NCI-H2196 treated with DMSO at 0.1 percent for 48 hours (cell line): Measurements from ENCODE around the gene OVAAL.
"Not testable (repeated sequence)": the region's sequence is repeated elsewhere in the genome, so short reads cannot be mapped to it uniquely, and the experiment has no call there.

Source experiments
- DNase-seq: peaks from one replicate; lab custom pipeline; 2025; ENCODE audit not compliant: unreplicated experiment; lab: John Stamatoyannopoulos, UW

Gene OVAAL

DNA sequence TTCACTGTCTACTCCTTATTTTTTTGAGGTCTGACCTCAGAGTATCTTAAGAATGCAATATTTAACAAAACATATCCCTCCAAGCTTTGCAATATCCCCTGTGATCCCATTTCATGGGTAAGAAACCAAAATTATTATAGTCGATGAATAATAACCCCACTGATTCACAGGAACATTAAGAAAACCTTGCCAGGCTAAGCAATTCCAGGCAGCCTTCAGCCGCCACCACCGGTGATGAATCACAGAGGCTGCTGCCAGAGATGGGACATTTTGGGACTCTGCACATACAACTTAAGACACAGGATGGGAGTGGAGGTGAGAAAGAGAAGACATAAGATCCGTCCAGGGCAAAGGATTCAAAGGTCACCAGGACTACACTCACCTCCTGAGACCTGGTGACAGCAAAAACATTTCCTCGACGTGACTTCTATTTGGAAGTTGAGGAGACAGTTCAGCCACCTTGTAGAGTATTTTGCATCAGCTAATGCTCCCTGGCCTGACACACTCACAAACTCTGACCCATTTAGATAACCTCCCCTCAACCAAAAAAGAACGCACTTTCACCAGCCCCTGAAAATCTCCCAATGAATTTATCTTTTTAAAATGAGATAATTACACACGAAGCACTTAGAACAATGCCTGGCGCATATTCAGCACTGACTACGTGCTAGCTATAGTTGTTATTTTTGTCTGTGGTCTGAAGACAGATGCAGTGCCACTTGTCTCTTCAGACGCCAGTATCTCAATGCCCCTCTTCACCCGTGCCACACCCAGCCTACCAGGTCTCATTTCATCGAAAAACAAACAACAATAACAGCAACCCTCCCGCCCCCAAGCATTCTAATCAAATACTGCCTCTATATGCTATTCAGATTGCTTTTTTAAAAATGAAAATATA, 17.8 kb upstream of the OVAAL start:
- DNase-seq, result no peak

- no peak for DNase-seq
Measured at GRCh38 chr1:180542113-180542837, 16.5 kb upstream of the OVAAL start.

DNA sequence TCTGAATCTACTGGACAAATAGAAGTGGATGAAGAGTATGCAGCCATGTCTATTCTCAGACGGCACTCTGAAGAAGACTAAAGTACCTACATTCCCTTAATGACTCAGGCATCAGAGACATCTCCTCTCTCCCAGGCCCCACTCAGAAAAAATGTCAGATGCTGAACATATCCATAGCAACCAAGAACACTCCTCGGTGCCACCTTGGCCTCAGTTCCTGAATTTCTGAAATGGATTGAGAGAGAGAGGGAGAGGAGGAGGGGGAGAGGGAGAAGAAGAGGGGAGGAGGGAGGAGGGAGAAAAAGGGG, 16.0 kb upstream of the OVAAL start:
- no peak for DNase-seq

DNA sequence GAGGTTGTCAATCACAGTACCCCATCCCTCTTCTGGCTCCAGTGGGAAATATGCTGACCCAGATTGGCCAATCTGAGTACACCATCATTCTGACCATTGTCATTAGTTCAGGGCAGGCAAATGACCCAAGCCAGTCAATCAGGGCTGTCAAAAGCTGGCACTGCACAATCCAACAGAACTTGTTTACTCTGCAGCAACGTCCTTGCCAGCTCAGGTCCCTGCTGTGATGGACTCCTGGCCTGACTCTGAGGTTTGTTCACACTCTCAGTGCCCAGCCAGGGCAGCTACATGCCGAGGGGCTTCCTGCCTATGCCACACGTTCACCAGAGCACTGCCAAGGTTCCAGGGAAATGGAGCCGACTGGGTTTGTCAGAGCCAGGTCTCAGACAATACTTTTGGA, 14.7 kb upstream of the OVAAL start:
- no peak for DNase-seq

DNA sequence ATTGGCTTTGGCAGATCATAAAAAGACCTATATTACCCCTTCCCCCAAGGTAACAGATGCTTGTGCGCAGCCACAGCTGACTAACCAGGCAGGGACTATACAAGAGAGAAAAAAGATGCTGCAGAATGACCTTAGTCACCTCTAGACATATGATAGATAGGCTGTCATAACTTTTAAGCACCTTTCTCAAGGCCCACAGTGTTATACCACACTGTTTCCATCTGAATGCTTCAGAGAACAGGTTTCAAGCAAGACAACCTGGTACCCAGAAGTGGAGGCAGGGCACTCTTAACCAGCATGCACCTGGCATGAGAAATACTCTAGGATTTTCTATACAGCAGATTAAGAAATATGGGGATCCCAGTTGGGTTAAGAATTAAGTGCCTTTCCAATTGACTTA, 12.8 kb upstream of the OVAAL start:
- DNase-seq, result no peak

- no peak for DNase-seq
Measured at GRCh38 chr1:180548686-180549317, 10.0 kb upstream of the OVAAL start.

DNA sequence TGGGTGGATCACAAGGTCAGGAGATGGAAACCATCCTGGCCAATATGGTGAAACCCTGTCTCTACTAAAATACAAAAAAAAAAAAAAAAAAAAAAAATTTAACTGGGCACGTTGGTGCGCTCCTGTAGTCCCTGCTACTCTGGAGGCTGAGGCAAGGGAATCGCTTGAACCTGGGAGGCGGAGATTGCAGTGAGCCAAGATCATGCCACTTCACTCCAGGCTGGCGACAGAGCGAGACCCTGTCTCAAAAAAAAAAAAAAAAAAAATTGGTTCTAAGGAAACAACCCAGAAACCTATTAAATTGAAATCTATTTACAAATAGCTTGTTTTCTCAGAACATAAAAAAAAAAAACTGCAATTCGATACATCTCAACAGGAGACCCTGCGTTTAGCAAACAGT, 9.0 kb upstream of the OVAAL start:
- not testable (repeated sequence) for DNase-seq

DNA sequence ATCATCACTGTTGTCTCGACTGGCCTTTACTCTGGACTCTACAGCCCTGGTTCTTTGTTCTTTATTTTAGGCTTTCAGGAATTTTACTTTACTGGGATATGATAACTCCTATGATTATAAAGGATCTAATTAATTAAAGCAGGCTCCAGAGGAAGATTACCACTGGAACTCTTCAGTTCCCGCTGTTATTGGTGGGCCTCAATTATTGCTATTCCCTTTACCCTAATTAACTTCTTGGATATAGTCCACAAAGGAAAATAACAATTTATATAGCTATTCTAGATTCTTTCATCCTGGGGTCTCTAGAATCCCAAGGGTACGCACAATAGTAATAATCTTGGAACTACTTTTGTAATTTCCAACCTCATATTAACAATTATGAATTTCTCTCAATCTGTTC, 8.5 kb upstream of the OVAAL start:
- no peak for DNase-seq

- no peak for DNase-seq
Measured at GRCh38 chr1:180551997-180552396, 6.8 kb upstream of the OVAAL start.

GRCh38 chr1:180553046-180553445, 5.7 kb upstream of the OVAAL start:
- DNase-seq, result not testable (repeated sequence)

DNA sequence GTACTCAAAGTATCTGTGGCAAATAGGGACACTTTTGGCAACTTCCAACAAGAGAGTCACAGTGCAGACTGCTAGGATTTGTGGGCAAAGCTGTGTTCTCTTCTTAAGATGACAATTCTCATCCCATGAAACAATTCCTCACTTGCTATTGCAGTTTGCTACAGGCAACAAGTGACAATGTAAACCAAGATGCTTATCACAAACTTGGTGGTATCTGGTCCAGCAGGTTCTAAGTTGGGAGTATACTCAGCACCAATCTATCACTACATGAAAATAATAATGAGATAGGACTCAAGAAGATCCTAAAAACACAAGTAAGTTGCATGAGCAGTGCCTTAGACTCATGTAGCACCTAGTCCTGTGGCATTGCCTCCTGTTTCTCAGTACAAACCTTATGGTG, 3.4 kb upstream of the OVAAL start:
- no peak for DNase-seq

- DNase-seq, result no peak
Measured at GRCh38 chr1:180560200-180560867, 1.6 kb downstream of the OVAAL start.

- no peak for DNase-seq
Measured at GRCh38 chr1:180560868-180561600, 2.3 kb downstream of the OVAAL start.

DNA sequence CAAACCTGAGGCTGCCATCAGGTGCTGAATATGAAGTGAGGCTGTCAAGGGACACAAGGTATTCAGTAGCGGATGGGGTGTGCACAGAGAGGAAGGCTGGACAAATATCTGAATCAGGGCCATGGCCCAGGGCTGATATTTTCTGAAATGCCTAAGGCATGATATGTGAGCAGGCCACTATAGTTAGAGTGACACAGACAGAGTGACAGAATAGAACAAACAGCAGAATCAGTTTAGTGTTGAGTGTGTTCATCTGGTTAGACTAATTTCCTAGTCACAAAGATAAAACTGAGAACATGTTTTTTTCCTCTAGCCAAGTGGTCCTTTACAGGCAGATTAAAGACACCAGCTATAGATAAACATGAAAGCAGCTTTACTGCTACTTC, 3.9 kb downstream of the OVAAL start:
- no peak for DNase-seq

GRCh38 chr1:180563026-180563827, 4.5 kb downstream of the OVAAL start:
- no peak for DNase-seq

DNA sequence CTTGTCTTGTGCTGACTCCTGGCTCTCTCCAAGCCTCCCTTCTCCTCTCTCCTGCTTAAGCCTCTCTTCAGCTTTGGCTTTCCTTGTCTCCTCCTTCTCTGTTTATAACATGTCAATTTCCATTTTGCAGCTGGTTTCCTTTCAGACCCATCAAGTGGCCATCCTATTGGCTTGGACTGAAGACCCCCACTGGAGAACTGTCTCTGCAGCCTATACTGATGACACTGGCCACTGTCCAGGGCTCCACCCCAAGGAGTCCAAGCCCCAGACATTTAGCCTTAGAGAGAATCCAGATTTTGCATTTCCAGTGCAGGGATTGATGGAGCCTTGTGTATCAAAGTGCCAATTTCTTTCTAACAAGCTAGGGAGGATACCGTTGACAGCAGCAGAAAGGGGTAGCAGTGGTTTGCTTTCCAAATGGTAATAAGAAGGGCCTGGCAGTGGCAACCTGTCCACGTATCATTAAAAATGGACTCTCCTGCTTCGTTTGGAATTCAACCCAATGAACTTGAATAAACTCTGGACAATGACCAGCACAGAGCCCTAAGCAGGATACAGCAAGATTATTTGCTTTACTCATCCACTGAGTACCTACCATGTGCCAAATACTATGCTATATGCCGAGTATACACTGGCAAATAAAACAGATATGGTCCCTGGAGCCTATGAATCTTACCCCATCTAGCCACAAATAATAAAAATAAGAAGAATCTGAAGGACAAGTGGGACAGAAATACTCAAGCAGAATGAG, 6.5 kb downstream of the OVAAL start:
- no peak for DNase-seq

- DNase-seq, result no peak
Measured at GRCh38 chr1:180566026-180566425, 7.3 kb downstream of the OVAAL start.

DNA sequence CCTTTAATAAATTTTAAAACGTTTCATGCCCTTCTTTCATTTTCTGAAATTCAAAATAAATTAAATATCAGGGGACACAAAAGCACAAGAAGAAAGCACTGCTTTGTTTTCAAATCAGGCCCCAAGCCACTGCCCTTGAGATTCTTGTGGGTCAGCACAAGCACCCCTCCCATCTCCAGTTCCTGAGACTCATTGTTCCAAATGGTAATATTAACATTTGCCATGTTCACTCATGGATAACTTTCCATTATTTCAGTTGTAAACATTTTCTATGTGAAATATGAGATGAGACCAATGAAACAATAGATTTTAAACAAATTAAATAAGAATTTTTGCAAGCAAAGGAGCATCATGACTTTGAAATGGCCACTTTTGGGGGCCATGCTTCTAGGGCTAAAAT, 7.7 kb downstream of the OVAAL start:
- DNase-seq, result no peak

GRCh38 chr1:180567654-180568053, 8.9 kb downstream of the OVAAL start:
- no peak for DNase-seq
